K562 (cell line): ENCODE data around the gene RNF175. TPM values are rescaled to one million over a fixed set of nuclear protein-coding genes. Genes with fewer than 3 reads are reported as not detected.
A peak's percentile ranks its signal among the peaks of the same experiment; 100 is the strongest.

Experiments
- ATAC-seq: fragments of 200-7000 bp; cut with Tn5 transposase; 3 replicates; pipeline ENCODE4 v1.9.1; 2020; ENCODE audit warnings: moderate library complexity
- BruUV-seq: library from RNA; stranded (reverse); fragments of 400-500 nt; replicated peaks from 2 replicates; lab custom pipeline; 2021; lab: Mats Ljungman, UMichigan
- CTCF ChIA-PET: fragments of 300-600 bp; formaldehyde crosslinking; extraction: SDS; loops from one replicate; lab custom pipeline; 2021; ENCODE audit warnings: low intra/inter-chr PET ratio; lab: Yijun Ruan, JAX
- POLR2A ChIA-PET: fragments of 300-600, 350-650 bp; sonication (Branson Sonifier 250); formaldehyde crosslinking; extraction: SDS; loops from one replicate; lab custom pipeline; 2021; ENCODE audit warnings: antibody characterized with exemption, inconsistent platforms; lab: Yijun Ruan, JAX
- DNase-seq, 4 experiments: peaks; one replicate each; pipeline versions ENCODE4 v3.0.0 to v3.0.0-alpha.2; 2011 to 2018; ENCODE audit warnings: low spot score in 3 of 4, mixed read lengths in 3 of 4; ENCODE audit errors: extremely low read depth in 1 of 4
- FAIRE-seq: peaks from 2 replicates; lab custom pipeline; 2011; peaks lifted over from hg19 to GRCh38; lab: Jason Lieb, UNC
- H2AFZ ChIP-seq: 2 replicates; pipeline ENCODE4 v1.6.0; 2011; ENCODE audit warnings: low read depth, low read length, control low read depth, inconsistent platforms
- H3K27ac ChIP-seq: fragments of 200-600 bp; 3 replicates; pipeline ENCODE4 v1.8.0; 2011; ENCODE audit warnings: low read depth, mild to moderate bottlenecking, control low read depth, inconsistent platforms, low read length, moderate library complexity, mixed read lengths; ENCODE audit errors: extremely low read depth
- H3K27me3 ChIP-seq, 2 experiments: fragments of 300-600 bp in 1 of 2; 2 replicates in 1 of 2; 3 replicates in 1 of 2; pipeline versions ENCODE4 v1.6.0 to v1.8.0; 2011; ENCODE audit warnings: inconsistent platforms in 2 of 2, low read length in 2 of 2, mild to moderate bottlenecking in 1 of 2, mixed read lengths in 1 of 2, moderate library complexity in 1 of 2; ENCODE audit not compliant: control insufficient read depth in 2 of 2, insufficient read depth in 2 of 2
- H3K36me3 ChIP-seq: fragments of 300-600 bp; 3 replicates; pipeline ENCODE4 v1.8.0; 2011; ENCODE audit warnings: mild to moderate bottlenecking, low read length, inconsistent platforms; ENCODE audit not compliant: control insufficient read depth, insufficient read depth
- H3K4me1 ChIP-seq, 2 experiments: fragments of 200-600 bp in 1 of 2; replicated peaks in 1 of 2; 2 replicates in 1 of 2; 3 replicates in 1 of 2; pipeline versions ENCODE4 v1.5.1 to v1.8.0; 2011; ENCODE audit warnings: inconsistent platforms in 2 of 2, low read length in 2 of 2, mild to moderate bottlenecking in 1 of 2, mixed read lengths in 1 of 2, moderate library complexity in 1 of 2; ENCODE audit not compliant: control insufficient read depth in 2 of 2, insufficient read depth in 2 of 2
- H3K4me2 ChIP-seq: 2 replicates; pipeline ENCODE4 v1.6.1; 2011; ENCODE audit warnings: low read length, control low read depth, inconsistent platforms, mixed read lengths; ENCODE audit not compliant: insufficient read depth
- H3K4me3 ChIP-seq: fragments of 200-600 bp; sonication (generic), shearing (Covaris generic); 2 replicates; pipeline ENCODE4 v1.5.1; 2016; ENCODE audit warnings: control low read depth, inconsistent platforms
- H3K79me2 ChIP-seq: fragments of 200-600 bp; 3 replicates; pipeline ENCODE4 v1.8.0; 2011; ENCODE audit warnings: low read length, inconsistent platforms; ENCODE audit not compliant: control insufficient read depth, insufficient read depth
- H3K9ac ChIP-seq, 2 experiments: 2 replicates each; pipeline versions ENCODE4 v1.6.0 to v1.6.1; 2011; ENCODE audit warnings: low read depth in 2 of 2, low read length in 2 of 2, control low read depth in 1 of 2, inconsistent platforms in 1 of 2, mild to moderate bottlenecking in 1 of 2, mixed read lengths in 1 of 2; ENCODE audit not compliant: insufficient read depth in 1 of 2
- H3K9me1 ChIP-seq: one replicate; pipeline ENCODE4 v1.6.0; 2011; ENCODE audit warnings: inconsistent platforms, mild to moderate bottlenecking, low read length, moderate library complexity; ENCODE audit not compliant: control insufficient read depth, insufficient read depth
- H3K9me3 ChIP-seq: replicated peaks from 2 replicates; pipeline ENCODE4 v1.5.1; 2011; ENCODE audit warnings: low read depth, low read length, inconsistent platforms; ENCODE audit not compliant: control insufficient read depth, insufficient read depth
- H4K20me1 ChIP-seq: replicated peaks from 2 replicates; pipeline ENCODE4 v1.6.1; 2011; ENCODE audit warnings: low read length, inconsistent platforms, mixed read lengths; ENCODE audit not compliant: control insufficient read depth, insufficient read depth
- CBFA2T2 ChIP-seq: fragments of 450-650 bp; conservative IDR thresholded peaks from 2 replicates; pipeline ENCODE4 v1.6.1; 2017; ENCODE audit warnings: mild to moderate bottlenecking
- CBFA2T3 ChIP-seq: fragments of 450-650 bp; IDR thresholded peaks from 2 replicates; pipeline ENCODE4 v1.6.1; 2017
- CBFB ChIP-seq: sonication (generic); formaldehyde crosslinking; IDR thresholded peaks from 2 replicates; pipeline ENCODE4 v1.4.0; 2020; ENCODE audit warnings: mild to moderate bottlenecking, missing genetic modification reagents
- GABPB2 ChIP-seq: fragments of 250-450 bp; sonication (Bioruptor Pico); conservative IDR thresholded peaks from 2 replicates; pipeline ENCODE4 v1.5.1; 2021; ENCODE audit warnings: mild to moderate bottlenecking
- GTF2E2 ChIP-seq: fragments of 200-800 bp; sonication (Bioruptor generic); IDR thresholded peaks from 2 replicates; pipeline ENCODE4 v1.6.1; 2016; ENCODE audit warnings: missing genetic modification characterization, missing compliant biosample characterization
- HDAC3 ChIP-seq: fragments of 450-650 bp; IDR thresholded peaks from 2 replicates; pipeline ENCODE4 v1.6.1; 2018; ENCODE audit warnings: borderline replicate concordance, mild to moderate bottlenecking, moderate library complexity; ENCODE audit not compliant: partially characterized antibody
- MEIS2 ChIP-seq: fragments of 450-650 bp; IDR thresholded peaks from 2 replicates; pipeline ENCODE4 v1.6.1; 2014; ENCODE audit warnings: mild to moderate bottlenecking; ENCODE audit not compliant: partially characterized antibody
- NFIC ChIP-seq: fragments of 450-650 bp; IDR thresholded peaks from 2 replicates; pipeline ENCODE4 v1.6.1; 2017; ENCODE audit warnings: mild to moderate bottlenecking, inconsistent platforms
- SLC30A9 ChIP-seq: fragments of 250-450 bp; sonication (Bioruptor Pico); IDR thresholded peaks from 2 replicates; pipeline ENCODE4 v1.8.0; 2022; ENCODE audit warnings: mild to moderate bottlenecking, moderate library complexity
- TEAD4 ChIP-seq, 2 experiments: sonication (generic) in 1 of 2; formaldehyde crosslinking in 1 of 2; IDR thresholded peaks; 2 replicates each; pipeline versions ENCODE4 v1.6.1 to v1.8.0; 2012 to 2022; ENCODE audit warnings: borderline replicate concordance in 1 of 2, inconsistent platforms in 1 of 2, low read length in 1 of 2, mild to moderate bottlenecking in 1 of 2, missing genetic modification reagents in 1 of 2
- ZNF146 ChIP-seq: IDR thresholded peaks from one replicate; pipeline ENCODE4 v1.6.1; 2018; ENCODE audit warnings: missing compliant biosample characterization; ENCODE audit not compliant: unreplicated experiment
- ZNF175 ChIP-seq: fragments of 200-800 bp; sonication (Bioruptor generic); IDR thresholded peaks from 2 replicates; pipeline ENCODE4 v1.6.1; 2016; ENCODE audit warnings: low read depth, mild to moderate bottlenecking, missing genetic modification characterization, missing compliant biosample characterization
- ZNF274 ChIP-seq: IDR thresholded peaks from 2 replicates; pipeline ENCODE4 v1.6.1; 2011; ENCODE audit warnings: low read depth, mild to moderate bottlenecking, low read length, moderate library complexity, borderline replicate concordance
- ZNF3 ChIP-seq: fragments of 250-450 bp; sonication (Bioruptor Pico); IDR thresholded peaks from 2 replicates; pipeline ENCODE4 v1.5.0; 2021; ENCODE audit warnings: mild to moderate bottlenecking, moderate library complexity
- WGBS: fragments of 100-300 bp; shearing (Covaris generic); methylation state at CpG from one replicate; pipeline ENCODE4 v1.1.6; 2016; ENCODE audit warnings: low coverage, mixed read lengths; ENCODE audit not compliant: insufficient coverage; ENCODE audit errors: missing lambda C conversion rate; 5-methylcytosine and 5-hydroxymethylcytosine counted together
- in situ Hi-C: fragments of 300-500 bp; cut with MboI; formaldehyde crosslinking; loops from 4 replicates; pipeline ENCODE4 v1.15.0; 2018; ENCODE audit warnings: inconsistent platforms, mixed read lengths
- intact Hi-C: fragments of 100-400 bp; cut with micrococcal nuclease; formaldehyde crosslinking; loops from 2 replicates; pipeline ENCODE4 v1.14.2; 2022
- polyA plus RNA-seq, 8 experiments: library from polyadenylated mRNA; depleted of rRNA in 4 of 8; stranded (reverse) in 5 of 8; unstranded in 3 of 8; fragments of >200 nt; fragmentation: Nextera tagmentation in 2 of 8; fragmentation: Illumina TruSeq in 1 of 8; extraction: Ambion mirVana in 2 of 8; extraction: Trizol in 1 of 8; gene quantifications; 2 replicates each; pipeline versions ENCODE4 v1.2.1 to v1.2.3, GENCODE V29; 2011 to 2014; ENCODE audit warnings: inconsistent platforms in 1 of 8, missing spikeins in 1 of 8
- total RNA-seq, 7 experiments: library from RNA; depleted of rRNA in 6 of 7; stranded (reverse); fragments of >200 nt in 6 of 7; fragmentation: Illumina TruSeq in 2 of 7; extraction: Trizol in 2 of 7; gene quantifications; 2 replicates each; pipeline versions ENCODE4 v1.2.1 to v1.2.3, GENCODE V29; 2011 to 2021; ENCODE audit warnings: low replicate concordance in 1 of 7
- TF ChIP-seq, protein P1 (sequence below), 2 experiments: IDR thresholded peaks in 1 of 2; conservative IDR thresholded peaks in 1 of 2; 2 replicates each; pipeline ENCODE4 v1.6.1; 2016; ENCODE audit warnings: low read depth in 2 of 2, mild to moderate bottlenecking in 1 of 2, missing compliant biosample characterization in 1 of 2, missing genetic modification characterization in 1 of 2, moderate library complexity in 1 of 2
- TF ChIP-seq, protein P2 (sequence below), 3 experiments: fragments of 200-800 bp in 1 of 3; sonication (Bioruptor generic) in 1 of 3; sonication (generic) in 1 of 3; formaldehyde crosslinking in 1 of 3; IDR thresholded peaks; 2 replicates each; pipeline versions ENCODE4 v1.6.1 to v1.8.0; 2016 to 2022; ENCODE audit warnings: mild to moderate bottlenecking in 2 of 3, missing compliant biosample characterization in 2 of 3, missing genetic modification characterization in 2 of 3, missing genetic modification reagents in 1 of 3
- TF ChIP-seq, protein P3 (sequence below): fragments of 450-650 bp; IDR thresholded peaks from 2 replicates; pipeline ENCODE4 v1.6.1; 2016

RNF175 gene
- total and polyA plus RNA-seq, 9 of the 15 experiments (the other 6 are each of a cell fraction or from before 2014, with no cell fraction given) = not detected

DNA sequence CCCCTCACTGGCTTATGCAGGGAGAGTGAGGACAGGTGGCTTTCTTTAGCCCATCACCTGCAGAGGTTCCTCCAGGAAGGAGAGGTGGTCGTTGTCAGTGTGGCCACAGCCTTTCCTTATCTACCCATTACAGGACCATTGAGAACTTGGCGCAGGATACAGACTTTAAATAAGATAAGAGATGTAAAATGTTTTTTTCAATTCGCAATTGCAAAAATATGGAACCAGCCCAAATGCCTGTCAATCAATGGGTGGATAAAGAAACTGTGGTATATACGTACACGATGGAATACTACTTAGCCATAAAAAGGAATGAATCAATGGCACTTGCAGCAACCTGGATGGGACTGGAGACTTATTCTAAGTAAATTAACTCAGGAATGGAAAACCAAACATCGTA is 6.9 kb upstream of the RNF175 start:
- H3K9me1 ChIP-seq = no peaks in the 10 kb centered on the region
- ChIA-PET CTCF (no interaction called here), POLR2A (interaction anchor here (0.6 kb wide), 1 partner anchor 9 kb away, joined by 3 read pairs; no protein-coding TSS in a partner anchor)
- DNase-seq = no peak
- WGBS = 17% methylated on average over 6 of the region's 6 CpGs
- H3K4me1 ChIP-seq = no peaks in the 10 kb centered on the region; a peak in 1 of 5 replicates
- no peak overlapping the region for H3K4me3 ChIP-seq
- intact Hi-C loops = no loop called here
- no peak for FAIRE-seq
- in situ Hi-C loops = no loop called here
- H3K9me3 ChIP-seq = no peaks in the 10 kb centered on the region; the same call in 1 of the 2 replicates
- no peaks in the 10 kb centered on the region for H3K79me2 ChIP-seq
- no peak for ATAC-seq
- H3K27ac ChIP-seq = no peak overlapping the region
- H3K4me2 ChIP-seq = no peak overlapping the region; the same call in 1 of the 2 replicates
- no TSS peak for BruUV-seq
- H3K36me3 ChIP-seq = no peaks in the 10 kb centered on the region
- H3K27me3 ChIP-seq = 0 out of 5 replicates have a peak, but pooled peaks cover 0 to 2% of the 10 kb centered on the region in 2 experiments
- no peak overlapping the region for H3K9ac ChIP-seq
- H2AFZ ChIP-seq = no peak overlapping the region
- H4K20me1 ChIP-seq = no peaks in the 10 kb centered on the region
- TF ChIP-seq GTF2E2 (tag) (no peak), CBFA2T3 (peak; percentile 65), GABPB2 (CRISPR knock-in tag) (no peak), TEAD4 (IDR thresholded peaks at IDR 0.05; ENCODE audit: low read length) (peak; percentile 65), TEAD4 (CRISPR knock-in tag; IDR thresholded peaks at IDR 0.05; ENCODE audit: borderline replicate concordance) (no peak), CBFA2T2 (peak; percentile 37; the same call in 1 of the 2 replicates), ZNF175 (no peak), HDAC3 (no peak), CBFB (CRISPR knock-in tag) (no peak), ZNF3 (CRISPR knock-in tag) (no peak), ZNF146 (CRISPR knock-in tag) (peak; percentile 15), NFIC (peak; percentile 55), SLC30A9 (CRISPR knock-in tag) (no peak), ZNF274 (no peak), MEIS2 (peak; percentile 9)
- TF ChIP-seq, protein P1, sequence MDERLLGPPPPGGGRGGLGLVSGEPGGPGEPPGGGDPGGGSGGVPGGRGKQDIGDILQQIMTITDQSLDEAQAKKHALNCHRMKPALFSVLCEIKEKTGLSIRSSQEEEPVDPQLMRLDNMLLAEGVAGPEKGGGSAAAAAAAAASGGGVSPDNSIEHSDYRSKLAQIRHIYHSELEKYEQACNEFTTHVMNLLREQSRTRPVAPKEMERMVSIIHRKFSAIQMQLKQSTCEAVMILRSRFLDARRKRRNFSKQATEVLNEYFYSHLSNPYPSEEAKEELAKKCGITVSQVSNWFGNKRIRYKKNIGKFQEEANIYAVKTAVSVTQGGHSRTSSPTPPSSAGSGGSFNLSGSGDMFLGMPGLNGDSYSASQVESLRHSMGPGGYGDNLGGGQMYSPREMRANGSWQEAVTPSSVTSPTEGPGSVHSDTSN (CRISPR knock-in tag; IDR thresholded peaks at IDR 0.05; ENCODE audit: low read depth) = no peak; the same call in 1 of the 2 replicates
- TF ChIP-seq, protein P1 (tag; conservative IDR thresholded peaks at IDR 0.05; ENCODE audit: low read depth) = 0 out of 2 replicates have a peak, but pooled peaks have one; percentile 24
- TF ChIP-seq, protein P2, sequence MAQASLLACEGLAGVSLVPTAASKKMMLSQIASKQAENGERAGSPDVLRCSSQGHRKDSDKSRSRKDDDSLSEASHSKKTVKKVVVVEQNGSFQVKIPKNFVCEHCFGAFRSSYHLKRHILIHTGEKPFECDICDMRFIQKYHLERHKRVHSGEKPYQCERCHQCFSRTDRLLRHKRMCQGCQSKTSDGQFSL (CRISPR knock-in tag; IDR thresholded peaks at IDR 0.05) = no peak
- TF ChIP-seq, protein P2 (tag; IDR thresholded peaks at IDR 0.05) = no peak
- TF ChIP-seq, protein P3, sequence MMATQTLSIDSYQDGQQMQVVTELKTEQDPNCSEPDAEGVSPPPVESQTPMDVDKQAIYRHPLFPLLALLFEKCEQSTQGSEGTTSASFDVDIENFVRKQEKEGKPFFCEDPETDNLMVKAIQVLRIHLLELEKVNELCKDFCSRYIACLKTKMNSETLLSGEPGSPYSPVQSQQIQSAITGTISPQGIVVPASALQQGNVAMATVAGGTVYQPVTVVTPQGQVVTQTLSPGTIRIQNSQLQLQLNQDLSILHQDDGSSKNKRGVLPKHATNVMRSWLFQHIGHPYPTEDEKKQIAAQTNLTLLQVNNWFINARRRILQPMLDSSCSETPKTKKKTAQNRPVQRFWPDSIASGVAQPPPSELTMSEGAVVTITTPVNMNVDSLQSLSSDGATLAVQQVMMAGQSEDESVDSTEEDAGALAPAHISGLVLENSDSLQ = peak; percentile 88
